PC-9 (cell line): ENCODE measurements around the gene KCNN3. TPM values are rescaled to one million over a fixed set of nuclear protein-coding genes. Genes with fewer than 3 reads are reported as not detected.

Experiments used
- BruUV-seq: library from RNA; stranded (reverse); fragments of 400-500 nt; replicated peaks from 2 replicates; lab custom pipeline; 2021; lab: Mats Ljungman, UMichigan
- CTCF ChIA-PET: fragments of 300-600 bp; sonication (Branson Sonifier 250); formaldehyde crosslinking; loops from one replicate; lab custom pipeline; 2022; ENCODE audit warnings: antibody characterized with exemption; lab: Charles Lee
- POLR2A ChIA-PET: fragments of 300-600 bp; sonication (Branson Sonifier 250); formaldehyde crosslinking; loops from one replicate; lab custom pipeline; 2022; ENCODE audit warnings: antibody characterized with exemption; ENCODE audit not compliant: unreplicated experiment; lab: Charles Lee
- DNase-seq, 2 experiments: peaks; one replicate each; pipeline versions ENCODE4 v3.0.0 to v3.0.0-alpha.2; 2015 to 2022; ENCODE audit warnings: mixed read lengths in 1 of 2
- H2AFZ ChIP-seq: fragments of 200-600 bp; sonication (generic); 2 replicates; pipeline ENCODE4 v1.8.1; 2017; ENCODE audit warnings: antibody characterized with exemption
- H3F3A ChIP-seq: fragments of 200-600 bp; sonication (generic); 2 replicates; pipeline ENCODE4 v1.8.1; 2017; ENCODE audit warnings: antibody characterized with exemption, mild to moderate bottlenecking, low read depth; ENCODE audit not compliant: insufficient read depth
- H3K27ac ChIP-seq: fragments of 200-600 bp; sonication (generic); 2 replicates; pipeline ENCODE4 v1.6.1; 2016; ENCODE audit warnings: mixed run types
- H3K27me3 ChIP-seq: fragments of 200-600 bp; sonication (generic); 2 replicates; pipeline ENCODE4 v1.6.1; 2016; ENCODE audit warnings: low read depth, mixed run types; ENCODE audit not compliant: insufficient read depth
- H3K36me3 ChIP-seq: fragments of 200-600 bp; sonication (generic); 2 replicates; pipeline ENCODE4 v1.6.1; 2016; ENCODE audit warnings: low read depth, mixed run types
- H3K4me1 ChIP-seq: fragments of 200-600 bp; sonication (generic); replicated peaks from 2 replicates; pipeline ENCODE4 v1.6.1; 2016; ENCODE audit warnings: mixed run types; ENCODE audit not compliant: insufficient read depth
- H3K4me2 ChIP-seq: fragments of 200-600 bp; sonication (generic); 2 replicates; pipeline ENCODE4 v1.6.1; 2017; ENCODE audit warnings: mixed run types
- H3K4me3 ChIP-seq: fragments of 200-600 bp; sonication (generic); 2 replicates; pipeline ENCODE4 v1.6.1; 2016; ENCODE audit warnings: mixed run types
- H3K79me2 ChIP-seq: fragments of 200-600 bp; sonication (generic); 2 replicates; pipeline ENCODE4 v1.6.1; 2017; ENCODE audit warnings: low read depth, mixed run types
- H3K9me2 ChIP-seq: fragments of 200-600 bp; sonication (generic); 2 replicates; pipeline ENCODE4 v1.8.1; 2017; ENCODE audit warnings: mild to moderate bottlenecking; ENCODE audit not compliant: insufficient read depth
- H3K9me3 ChIP-seq: fragments of 200-600 bp; sonication (generic); 2 replicates; pipeline ENCODE4 v1.8.1; 2016; ENCODE audit warnings: low read depth; ENCODE audit not compliant: insufficient read depth
- H4K20me1 ChIP-seq: fragments of 200-600 bp; sonication (generic); 2 replicates; pipeline ENCODE4 v1.8.1; 2017; ENCODE audit not compliant: insufficient read depth
- EZH2 ChIP-seq: fragments of 200-600 bp; sonication (generic); IDR thresholded peaks from 2 replicates; pipeline ENCODE4 v1.8.0; 2017; ENCODE audit warnings: antibody characterized with exemption, low read depth
- intact Hi-C: fragments of 100-400 bp; cut with micrococcal nuclease; formaldehyde crosslinking; loops from one replicate; pipeline ENCODE4 v1.10.0; 2022; ENCODE audit not compliant: unreplicated experiment
- total RNA-seq: library from RNA; stranded (reverse); gene quantifications from 2 replicates; pipeline ENCODE4 v1.2.3, GENCODE V29; 2021
- TF ChIP-seq, protein P1 (sequence below): fragments of 200-600 bp; sonication (generic); conservative IDR thresholded peaks from 2 replicates; pipeline ENCODE4 v1.6.1; 2017; ENCODE audit warnings: mixed run types, antibody characterized with exemption, mild to moderate bottlenecking, moderate library complexity

KCNN3 gene
- total RNA-seq, 1 experiment from 2014 or later = 1.1 TPM

DNA sequence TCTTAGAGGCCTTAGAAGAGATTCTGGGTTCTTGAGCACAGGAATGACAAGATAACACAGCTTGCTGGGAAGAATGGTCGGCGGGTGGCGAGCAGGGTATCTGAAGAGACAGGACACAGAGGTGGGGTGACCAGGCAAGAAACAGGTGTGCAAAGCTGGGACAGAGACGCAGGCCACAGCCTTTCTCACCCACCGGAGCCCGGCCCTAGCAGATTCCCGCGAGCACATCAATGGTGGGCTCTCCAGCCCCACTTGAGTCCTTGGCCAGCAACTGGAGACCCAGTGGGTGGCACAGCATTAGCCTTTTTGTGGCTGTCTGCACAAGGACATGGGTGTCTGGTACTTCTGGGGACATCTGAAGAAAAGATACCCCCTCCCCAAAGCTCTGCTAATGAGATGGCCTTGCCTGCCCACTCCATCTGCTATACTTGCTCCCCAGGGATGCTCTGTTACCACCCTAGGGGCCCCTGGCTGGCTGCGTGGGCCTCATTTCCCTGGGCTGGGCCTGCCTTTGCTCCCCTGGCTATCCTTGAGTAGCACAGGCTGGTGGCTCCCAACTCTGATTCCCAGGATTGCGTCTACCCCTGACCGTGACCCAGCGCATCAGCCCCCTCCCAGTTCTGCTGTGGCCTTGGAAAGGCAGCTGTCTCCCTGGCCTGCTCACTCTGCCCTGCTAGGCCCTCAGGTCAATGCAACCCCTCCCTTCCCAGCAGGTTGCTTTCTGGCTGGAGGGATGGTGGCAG, 134.8 kb downstream of the KCNN3 start:
- no peak overlapping the region for H2AFZ ChIP-seq
- DNase-seq = no peak
- H3K4me3 ChIP-seq = no peak overlapping the region
- H3F3A ChIP-seq = no peaks in the 10 kb centered on the region
- no peaks in the 10 kb centered on the region for H3K9me2 ChIP-seq
- no peaks in the 10 kb centered on the region for H3K79me2 ChIP-seq
- H3K4me1 ChIP-seq = peaks cover 10% of the 10 kb centered on the region
- no peaks in the 10 kb centered on the region for H3K36me3 ChIP-seq
- peaks cover 31% of the 10 kb centered on the region for H3K27me3 ChIP-seq
- no peaks in the 10 kb centered on the region for H3K9me3 ChIP-seq
- ChIA-PET CTCF (no interaction called here), POLR2A (interaction anchor here (0.9 kb wide), 1 partner anchor 10 kb away, joined by 6 read pairs; no protein-coding TSS in a partner anchor)
- intact Hi-C loops = no loop called here
- no peak overlapping the region for H3K27ac ChIP-seq
- TF ChIP-seq, protein P1, sequence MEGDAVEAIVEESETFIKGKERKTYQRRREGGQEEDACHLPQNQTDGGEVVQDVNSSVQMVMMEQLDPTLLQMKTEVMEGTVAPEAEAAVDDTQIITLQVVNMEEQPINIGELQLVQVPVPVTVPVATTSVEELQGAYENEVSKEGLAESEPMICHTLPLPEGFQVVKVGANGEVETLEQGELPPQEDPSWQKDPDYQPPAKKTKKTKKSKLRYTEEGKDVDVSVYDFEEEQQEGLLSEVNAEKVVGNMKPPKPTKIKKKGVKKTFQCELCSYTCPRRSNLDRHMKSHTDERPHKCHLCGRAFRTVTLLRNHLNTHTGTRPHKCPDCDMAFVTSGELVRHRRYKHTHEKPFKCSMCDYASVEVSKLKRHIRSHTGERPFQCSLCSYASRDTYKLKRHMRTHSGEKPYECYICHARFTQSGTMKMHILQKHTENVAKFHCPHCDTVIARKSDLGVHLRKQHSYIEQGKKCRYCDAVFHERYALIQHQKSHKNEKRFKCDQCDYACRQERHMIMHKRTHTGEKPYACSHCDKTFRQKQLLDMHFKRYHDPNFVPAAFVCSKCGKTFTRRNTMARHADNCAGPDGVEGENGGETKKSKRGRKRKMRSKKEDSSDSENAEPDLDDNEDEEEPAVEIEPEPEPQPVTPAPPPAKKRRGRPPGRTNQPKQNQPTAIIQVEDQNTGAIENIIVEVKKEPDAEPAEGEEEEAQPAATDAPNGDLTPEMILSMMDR = no peak
- no peak for TF ChIP-seq EZH2
- H4K20me1 ChIP-seq = no peaks in the 10 kb centered on the region
- H3K4me2 ChIP-seq = no peak overlapping the region
- no TSS peak for BruUV-seq

- CTCF ChIA-PET = no interaction called here
- no TSS peak for BruUV-seq
Observed at GRCh38 chr1:154733621-154734020, 136.5 kb downstream of the KCNN3 start.

DNA sequence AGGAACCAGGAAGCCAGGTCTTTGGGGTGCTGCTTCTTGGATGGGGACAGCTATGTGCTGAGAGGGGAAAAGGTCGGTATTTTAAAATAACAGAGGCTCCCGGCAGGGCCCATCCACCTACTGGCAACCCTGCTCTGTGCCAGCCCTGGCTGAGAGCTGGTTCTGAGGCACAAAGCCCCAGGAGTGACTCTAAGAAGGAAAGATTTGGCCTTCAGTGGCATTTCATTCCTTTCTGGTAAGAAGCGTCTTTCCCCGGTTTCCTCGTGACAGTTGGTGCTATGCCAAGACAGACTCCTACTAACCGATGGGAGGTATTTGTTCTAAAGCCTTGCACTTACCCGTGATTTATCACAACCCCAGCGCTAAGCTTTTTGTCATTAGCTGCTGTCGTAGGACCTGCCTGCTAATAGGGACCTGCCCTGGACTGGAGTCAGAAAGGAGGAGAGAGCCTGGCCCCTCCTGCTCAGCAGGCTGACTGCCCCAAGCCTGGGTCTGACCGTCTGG, 139.0 kb downstream of the KCNN3 start:
- no peaks in the 10 kb centered on the region for H4K20me1 ChIP-seq
- POLR2A ChIA-PET = interaction anchor here (0.7 kb wide), 1 partner anchor 51 kb away, joined by 9 read pairs; no protein-coding TSS in a partner anchor
- H2AFZ ChIP-seq = no peak overlapping the region
- DNase-seq = no peak
- no peaks in the 10 kb centered on the region for H3F3A ChIP-seq
- CTCF ChIA-PET = no interaction called here
- H3K27me3 ChIP-seq = no peaks in the 10 kb centered on the region
- intact Hi-C loops = no loop called here
- no peaks in the 10 kb centered on the region for H3K79me2 ChIP-seq
- H3K9me2 ChIP-seq = no peaks in the 10 kb centered on the region
- no peak overlapping the region for H3K4me3 ChIP-seq
- no peaks in the 10 kb centered on the region for H3K36me3 ChIP-seq
- H3K27ac ChIP-seq = peak overlapping the region; percentile 70
- H3K9me3 ChIP-seq = no peaks in the 10 kb centered on the region
- no peak for TF ChIP-seq EZH2
- TF ChIP-seq, protein P1 = no peak
- H3K4me1 ChIP-seq = peaks cover 17% of the 10 kb centered on the region
- BruUV-seq = TSS peak; percentile 87
- H3K4me2 ChIP-seq = peak overlapping the region; percentile 32; the same call in 1 of the 2 replicates

More at GRCh38 chr1:154733621-154734020, 136.5 kb downstream of the KCNN3 start:
- peaks cover 15% of the 10 kb centered on the region for H3K27me3 ChIP-seq
- no peak for DNase-seq
- H3K4me2 ChIP-seq = no peak overlapping the region
- H2AFZ ChIP-seq = no peak overlapping the region
- H3K79me2 ChIP-seq = no peaks in the 10 kb centered on the region
- TF ChIP-seq, protein P1 = no peak
- no peak overlapping the region for H3K4me3 ChIP-seq
- H3K27ac ChIP-seq = no peak overlapping the region
- no peaks in the 10 kb centered on the region for H3K36me3 ChIP-seq
- POLR2A ChIA-PET = no interaction called here
- H3F3A ChIP-seq = no peaks in the 10 kb centered on the region
- H4K20me1 ChIP-seq = no peaks in the 10 kb centered on the region
- H3K9me3 ChIP-seq = no peaks in the 10 kb centered on the region
- no peaks in the 10 kb centered on the region for H3K9me2 ChIP-seq
- intact Hi-C loops = no loop called here
- H3K4me1 ChIP-seq = peaks cover 17% of the 10 kb centered on the region
